DMS53 treated with DMSO at 0.1 percent for 48 hours (cell line): ENCODE measurements around the gene RANBP6.
A peak's percentile ranks its signal among the peaks of the same experiment; 100 is the strongest.

ENCODE experiments used
- DNase-seq: peaks from one replicate; lab custom pipeline; 2025; ENCODE audit not compliant: unreplicated experiment; lab: John Stamatoyannopoulos, UW

The RANBP6 gene

DNA sequence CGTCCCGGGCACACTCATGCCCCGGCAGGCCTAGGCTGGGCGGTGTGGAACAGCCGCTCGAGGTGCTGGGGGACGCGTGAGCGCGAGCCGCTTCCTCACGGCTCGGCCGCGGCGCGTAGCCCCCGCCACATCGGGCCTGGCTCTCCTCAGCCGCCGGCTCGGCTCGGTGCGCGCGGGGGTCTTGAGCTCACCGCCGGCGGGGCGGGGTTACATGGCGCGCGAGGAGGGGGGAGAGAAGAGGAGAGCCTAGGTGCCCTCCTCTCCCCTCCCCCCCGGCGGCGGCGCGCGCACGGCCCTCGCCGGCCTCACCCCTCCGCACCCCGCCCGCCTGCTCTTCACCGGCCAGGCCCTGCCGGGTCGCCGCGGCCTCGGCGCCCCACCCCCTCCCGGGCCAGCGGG is 7.7 kb downstream of the RANBP6 start:
- DNase-seq = peak; percentile 34

GRCh38 chr9:6007058-6007769 is 8.2 kb downstream of the RANBP6 start:
- peak; percentile 65 for DNase-seq

GRCh38 chr9:6006749-6007057 is 8.7 kb downstream of the RANBP6 start:
- DNase-seq = no peak

- no peak for DNase-seq
Measured at GRCh38 chr9:6000955-6001354, 14.5 kb downstream of the RANBP6 start.

DNA sequence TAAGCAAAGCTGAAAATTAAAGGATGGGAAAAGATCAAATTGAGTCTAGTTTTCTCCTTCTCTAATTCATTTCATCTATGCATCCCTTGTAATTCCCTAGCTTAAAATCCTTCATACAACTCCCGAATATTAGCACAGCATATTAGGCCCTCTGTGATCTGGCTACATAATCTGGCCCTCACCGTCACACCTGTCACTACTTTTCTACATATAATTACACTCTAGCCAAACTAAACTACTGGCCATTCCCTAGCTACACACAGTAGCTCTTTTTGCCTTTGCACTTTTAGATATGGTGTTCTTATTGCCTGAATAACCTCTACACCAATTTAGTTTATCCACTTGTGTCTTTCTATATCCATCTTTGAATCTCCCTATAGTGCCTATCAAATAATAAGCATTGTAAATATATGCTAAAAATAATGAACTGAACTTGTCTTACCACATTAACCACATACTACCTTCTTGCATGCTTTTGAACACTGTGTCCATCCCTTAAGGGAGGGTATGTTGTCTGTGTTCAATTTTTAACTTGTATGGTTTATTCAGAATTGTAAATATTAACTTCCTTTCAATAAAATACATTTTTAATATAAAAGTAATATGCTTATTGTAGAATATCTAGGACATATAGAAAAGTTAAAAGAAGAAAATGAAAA is 15.9 kb downstream of the RANBP6 start:
- no peak for DNase-seq

DNA sequence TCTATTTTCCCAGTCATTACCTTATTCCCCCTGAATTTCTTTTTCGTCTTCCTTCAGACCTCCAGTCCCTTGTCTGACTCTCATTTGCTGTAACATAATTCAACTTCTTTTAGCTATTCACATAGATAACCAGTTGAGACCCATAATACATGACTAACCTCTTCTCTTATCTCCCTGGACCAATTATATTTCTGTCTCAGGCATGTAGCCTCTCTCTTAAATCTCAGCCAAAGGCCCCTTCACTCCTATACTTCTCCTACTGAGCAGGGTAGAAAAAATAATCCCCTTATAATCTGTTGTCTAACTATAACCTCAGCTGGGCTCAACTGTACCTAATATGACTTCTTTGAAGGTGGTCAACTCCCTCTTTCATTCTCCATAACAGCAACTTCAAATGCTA is 20.9 kb downstream of the RANBP6 start:
- DNase-seq = no peak

DNA sequence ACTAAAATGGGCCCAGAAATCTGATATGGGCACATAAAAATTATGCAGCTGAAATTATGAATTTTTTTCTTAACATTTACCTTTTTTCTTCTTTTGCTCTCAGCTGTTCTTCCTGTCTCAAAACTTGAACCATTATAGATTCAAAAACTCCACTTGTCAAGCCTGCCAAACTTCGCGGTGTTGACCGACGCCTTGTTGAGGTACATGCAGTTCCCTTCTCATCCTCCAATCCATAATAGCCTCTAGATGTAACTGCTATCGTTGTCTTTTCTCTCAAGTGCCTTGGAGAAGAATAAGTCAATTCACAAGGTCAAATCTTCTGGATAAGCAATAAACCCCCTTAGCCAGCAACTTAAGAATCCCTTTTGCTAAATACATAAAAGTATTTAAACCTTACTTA is 27.2 kb downstream of the RANBP6 start:
- no peak for DNase-seq

GRCh38 chr9:5983042-5983441 is 32.4 kb downstream of the RANBP6 start:
- no peak for DNase-seq

- DNase-seq = no peak
Measured at GRCh38 chr9:5982317-5982716, 33.1 kb downstream of the RANBP6 start.

- no peak for DNase-seq
Measured at GRCh38 chr9:5978523-5978922, 36.9 kb downstream of the RANBP6 start.

DNA sequence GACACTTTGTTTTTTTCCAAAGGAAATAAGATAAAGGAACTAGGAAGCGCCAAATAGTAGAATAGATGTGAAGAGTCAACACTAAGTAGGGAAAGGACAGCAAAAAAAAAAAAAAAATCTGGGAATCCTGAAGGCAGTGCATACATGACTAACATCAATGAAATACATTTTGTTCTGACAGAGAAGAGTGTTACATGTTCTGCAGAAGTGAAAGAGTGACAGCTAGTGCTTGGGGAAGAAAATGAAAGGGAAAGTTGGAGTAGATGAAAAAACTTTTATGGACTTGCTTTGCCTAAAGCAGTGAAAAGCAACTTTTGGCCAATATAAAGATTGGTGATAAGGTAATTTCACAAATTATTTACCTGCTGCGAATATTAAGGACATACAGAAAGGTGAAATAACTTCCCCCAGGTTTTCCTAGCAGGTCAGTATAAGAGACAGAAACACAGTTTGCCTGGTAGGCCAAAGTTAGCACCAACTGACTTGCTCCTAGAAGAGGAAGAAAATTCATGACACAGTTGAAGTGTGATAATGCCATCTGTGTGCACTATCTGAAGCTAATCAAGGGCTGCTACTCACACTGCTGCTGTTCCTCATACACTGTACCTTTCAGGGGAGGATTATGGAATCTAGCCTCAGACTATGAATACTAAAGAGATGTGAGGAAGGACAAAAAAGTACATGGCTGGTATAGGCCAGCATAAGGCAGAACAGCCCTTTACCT is 38.6 kb downstream of the RANBP6 start:
- no peak for DNase-seq

DNA sequence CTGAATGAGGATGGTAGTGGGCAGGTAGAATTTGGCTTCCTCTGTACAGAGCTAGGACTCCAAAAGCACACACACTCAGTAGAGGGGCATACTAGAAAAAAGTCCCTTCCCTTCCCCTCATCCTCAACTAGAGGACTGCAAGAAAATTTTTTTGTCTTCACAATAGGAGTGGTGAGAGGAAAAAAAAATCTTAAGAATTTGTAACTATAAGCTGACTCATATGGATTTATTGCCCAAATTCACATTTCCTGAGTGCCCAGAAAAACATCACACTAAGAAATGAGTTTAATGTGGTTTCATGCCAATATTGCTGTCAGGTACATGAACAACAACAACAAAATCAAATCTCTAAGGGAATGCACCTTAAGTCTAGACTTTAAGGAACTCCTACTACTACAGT is 43.7 kb downstream of the RANBP6 start:
- DNase-seq = no peak
